GM21423 (cell line): Measurements from ENCODE around the gene ZNF318.
"Not testable (repeated sequence)": the region's sequence is repeated elsewhere in the genome, so short reads cannot be mapped to it uniquely, and the experiment has no call there.

Experiments used
- ATAC-seq: cut with Tn5 transposase; IDR thresholded peaks from one replicate; pipeline ENCODE4 v1.9.1; 2021; ENCODE audit warnings: mild to moderate bottlenecking, moderate library complexity; ENCODE audit not compliant: unreplicated experiment

The ZNF318 gene

GRCh38 chr6:43369174-43370002 lies at the start of gene ZNF318:
TSS of gene ZNF318 (minus strand) at chr6:43369647. CDS start at chr6:43369365, 282 bp downstream.
- peak; percentile 85 for ATAC-seq

GRCh38 chr6:43416935-43417334 lies 47.5 kb upstream of the ZNF318 start:
- ATAC-seq: no peak

- not testable (repeated sequence) for ATAC-seq
These were observed 45.8 kb upstream of the ZNF318 start for GRCh38 chr6:43415275-43415674.

- no peak for ATAC-seq
These were observed 43.6 kb upstream of the ZNF318 start for GRCh38 chr6:43413002-43413401.

- ATAC-seq: no peak
These were observed 43.1 kb upstream of the ZNF318 start for GRCh38 chr6:43412541-43412940.

- ATAC-seq: not testable (repeated sequence)
These were observed 41.3 kb upstream of the ZNF318 start for GRCh38 chr6:43410776-43411175.

- ATAC-seq: no peak
These were observed 38.8 kb upstream of the ZNF318 start for GRCh38 chr6:43408259-43408658.

- ATAC-seq: no peak
These were observed 37.8 kb upstream of the ZNF318 start for GRCh38 chr6:43407296-43407695.

- ATAC-seq: no peak
These were observed 35.9 kb upstream of the ZNF318 start for GRCh38 chr6:43405354-43405753.

GRCh38 chr6:43402820-43403219 lies 33.4 kb upstream of the ZNF318 start:
- no peak for ATAC-seq

GRCh38 chr6:43401730-43402129 lies 32.3 kb upstream of the ZNF318 start:
- ATAC-seq: no peak

- ATAC-seq: no peak
These were observed 30.6 kb upstream of the ZNF318 start for GRCh38 chr6:43399932-43400487.

- no peak for ATAC-seq
These were observed 27.1 kb upstream of the ZNF318 start for GRCh38 chr6:43396408-43397149.

GRCh38 chr6:43395776-43396175 lies 26.3 kb upstream of the ZNF318 start:
- no peak for ATAC-seq

GRCh38 chr6:43394982-43395381 lies 25.5 kb upstream of the ZNF318 start:
- no peak for ATAC-seq

GRCh38 chr6:43393602-43394001 lies 24.2 kb upstream of the ZNF318 start:
- no peak for ATAC-seq

GRCh38 chr6:43393133-43393532 lies 23.7 kb upstream of the ZNF318 start:
- not testable (repeated sequence) for ATAC-seq

GRCh38 chr6:43391440-43392031 lies 22.1 kb upstream of the ZNF318 start:
- no peak for ATAC-seq

- ATAC-seq: not testable (repeated sequence)
These were observed 21.4 kb upstream of the ZNF318 start for GRCh38 chr6:43390753-43391439.

- no peak for ATAC-seq
These were observed 20.4 kb upstream of the ZNF318 start for GRCh38 chr6:43389730-43390295.
